IMR-90 (cell line): ENCODE measurements around the gene DCLK1.

ENCODE experiments used
- CEBPB ChIP-seq: IDR thresholded peaks from 2 replicates; pipeline ENCODE4 v1.6.1; 2012; ENCODE audit warnings: low read depth, low read length, improper control_type of control experiment
- CTCF ChIP-seq: conservative IDR thresholded peaks from 2 replicates; pipeline ENCODE4 v1.5.1; 2012; ENCODE audit warnings: mild to moderate bottlenecking, low read depth, low read length, improper control_type of control experiment

GRCh38 chr13:36108342-36108741 lies 22.8 kb downstream of the DCLK1 start:
- TF ChIP-seq CTCF: no peak
- TF ChIP-seq CEBPB: no peak
